ENCODE data around the gene AARS2. TPM values are rescaled to one million over a fixed set of nuclear protein-coding genes. Genes with fewer than 3 reads are reported as not detected.

AARS2 gene
- total and polyA plus RNA-seq, 2 of the 4 experiments (the other 2 are of a cell fraction): 9.1 to 10.4 TPM

DNA sequence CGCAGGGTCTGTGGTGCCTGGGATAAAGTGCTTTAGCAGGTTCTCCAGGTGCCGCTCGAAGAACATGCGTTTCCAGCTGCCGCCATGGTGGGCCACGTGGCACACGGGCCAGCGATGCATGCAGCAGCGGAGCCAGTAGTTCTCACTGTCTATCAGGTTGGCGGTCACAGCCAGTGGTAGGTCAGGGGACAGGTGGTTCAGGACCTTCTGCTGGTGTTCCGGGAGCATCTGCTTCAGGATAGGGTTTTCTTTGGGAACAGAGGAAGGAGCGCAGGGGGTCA lies 26.9 kb downstream of the AARS2 start:
- whole genome bisulfite sequencing, 2 experiments (ENCODE audit: extremely low coverage in 2 of 2, insufficient read length in 1 of 2): 82% methylated on average over 6 of the region's 12 CpGs; no CpG with 5 or more reads in 1 of the 2 experiments
- BruUV-seq (replicated peaks): no TSS peak
- dilution Hi-C loops (cut with HindIII; ENCODE audit: low sequenced_read_pairs, unreplicated experiment) (no loop called here), intact Hi-C loops (cut with micrococcal nuclease) (no loop called here), in situ Hi-C loops (cut with MboI; ENCODE audit: low sequenced_read_pairs) (no loop called here)
- Histone ChIP-seq H2BK5ac (ENCODE audit: low read depth, low read length, poor library complexity, severe bottlenecking) (no peak overlapping the region), H4K20me1 (ENCODE audit: insufficient read depth, low read length) (no peaks in the 10 kb centered on the region; the same call in 1 of the 2 replicates), H3K9me3 (ENCODE audit: control insufficient read depth, insufficient read depth, low read length) (no peaks in the 10 kb centered on the region), H2BK15ac (ENCODE audit: low read depth, low read length) (no peak overlapping the region), H3K4me3 (ENCODE audit: insufficient read depth, low read depth, low read length) (no peak overlapping the region), H2BK20ac (ENCODE audit: low read depth, low read length) (no peak overlapping the region), H2AK9ac (replicated peaks; ENCODE audit: low read depth, low read length, poor library complexity) (no peak overlapping the region), H3K56ac (ENCODE audit: extremely low read depth, insufficient read depth, low read length) (no peak overlapping the region), H3K9me1 (ENCODE audit: insufficient read depth, low read length) (no peaks in the 10 kb centered on the region), H3K27ac (ENCODE audit: insufficient read depth, low read length) (no peak overlapping the region), H3K23ac (ENCODE audit: low read depth, low read length) (no peak overlapping the region), H3K9ac (ENCODE audit: low read depth, low read length) (no peak overlapping the region), H4K5ac (ENCODE audit: low read depth, low read length) (no peak overlapping the region), H3K14ac (replicated peaks; ENCODE audit: low read depth, low read length) (no peak overlapping the region), H3K4me2 (ENCODE audit: low read depth, low read length) (no peak overlapping the region), H3K4me1 (ENCODE audit: control insufficient read depth, insufficient read depth, low read length) (no peaks in the 10 kb centered on the region), H4K8ac (ENCODE audit: low read depth in 2 of 2, low read length in 2 of 2) (no peak overlapping the region), H3K18ac (ENCODE audit: low read depth, low read length) (no peak overlapping the region), H2AK5ac (ENCODE audit: low read depth, low read length) (no peak overlapping the region), H2AFZ (replicated peaks; ENCODE audit: low read length, poor library complexity) (no peak overlapping the region), H3K36me3 (ENCODE audit: control insufficient read depth, insufficient read depth, low read length) (no peaks in the 10 kb centered on the region), H3K4ac (ENCODE audit: low read depth, low read length) (no peak overlapping the region), H3K27me3 (ENCODE audit: control insufficient read depth, insufficient read depth, low read length) (peaks cover 40% of the 10 kb centered on the region), H4K91ac (ENCODE audit: insufficient read depth, low read depth, low read length) (no peak overlapping the region), H2BK120ac (ENCODE audit: low read depth, low read length) (no peak overlapping the region), H3K79me1 (ENCODE audit: low read depth in 1 of 2, low read length in 2 of 2) (no peaks in the 10 kb centered on the region)
- CTCF ChIA-PET: no interaction called here
- POLR2A ChIA-PET (ENCODE audit: unreplicated experiment): no interaction called here
- TF ChIP-seq RCOR1 (IDR thresholded peaks at IDR 0.05; ENCODE audit: insufficient replicate concordance, low read length) (no peak), BHLHE40 (IDR thresholded peaks at IDR 0.05; ENCODE audit: low read depth, low read length) (no peak), RFX5 (IDR thresholded peaks at IDR 0.05; ENCODE audit: low read depth, low read length) (no peak)
- DNase-seq: no peak
- no peak for ATAC-seq (ENCODE audit: low read depth)

Data from IMR-90 (cell line).